Prostate gland (tissue), 2 donors: ENCODE results near the gene GPRC6A.

Experiments
- POLR2A ChIP-seq: fragments of 450-650 bp; IDR thresholded peaks from one replicate; pipeline ENCODE4 v1.6.1; 2016; ENCODE audit warnings: antibody characterized with exemption, mild to moderate bottlenecking
- TF ChIP-seq, protein P1 (sequence below), 4 experiments: fragments of 200-600 bp in 2 of 4; fragments of 450-650 bp in 2 of 4; sonication (generic) in 2 of 4; IDR thresholded peaks; 1 replicate in 3 of 4; 2 replicates in 1 of 4; pipeline ENCODE4 v1.5.1; 2016 to 2019; ENCODE audit warnings: antibody characterized with exemption in 4 of 4, mild to moderate bottlenecking in 2 of 4, moderate library complexity in 2 of 4

- no peak for TF ChIP-seq POLR2A
- TF ChIP-seq, protein P1, sequence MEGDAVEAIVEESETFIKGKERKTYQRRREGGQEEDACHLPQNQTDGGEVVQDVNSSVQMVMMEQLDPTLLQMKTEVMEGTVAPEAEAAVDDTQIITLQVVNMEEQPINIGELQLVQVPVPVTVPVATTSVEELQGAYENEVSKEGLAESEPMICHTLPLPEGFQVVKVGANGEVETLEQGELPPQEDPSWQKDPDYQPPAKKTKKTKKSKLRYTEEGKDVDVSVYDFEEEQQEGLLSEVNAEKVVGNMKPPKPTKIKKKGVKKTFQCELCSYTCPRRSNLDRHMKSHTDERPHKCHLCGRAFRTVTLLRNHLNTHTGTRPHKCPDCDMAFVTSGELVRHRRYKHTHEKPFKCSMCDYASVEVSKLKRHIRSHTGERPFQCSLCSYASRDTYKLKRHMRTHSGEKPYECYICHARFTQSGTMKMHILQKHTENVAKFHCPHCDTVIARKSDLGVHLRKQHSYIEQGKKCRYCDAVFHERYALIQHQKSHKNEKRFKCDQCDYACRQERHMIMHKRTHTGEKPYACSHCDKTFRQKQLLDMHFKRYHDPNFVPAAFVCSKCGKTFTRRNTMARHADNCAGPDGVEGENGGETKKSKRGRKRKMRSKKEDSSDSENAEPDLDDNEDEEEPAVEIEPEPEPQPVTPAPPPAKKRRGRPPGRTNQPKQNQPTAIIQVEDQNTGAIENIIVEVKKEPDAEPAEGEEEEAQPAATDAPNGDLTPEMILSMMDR (IDR thresholded peaks at IDR 0.05): no peak
Measured at GRCh38 chr6:116764961-116765841, 63.7 kb downstream of the GPRC6A start, which contains the start of gene FAM162B.
